Activated CD8-positive, alpha-beta T cell treated with anti-CD3 and anti-CD28 coated beads for 36 hours (primary cell): ENCODE measurements around the gene ANTKMT. TPM values are rescaled to one million over a fixed set of nuclear protein-coding genes. Genes with fewer than 3 reads are reported as not detected.

ENCODE experiments used
- ATAC-seq: fragments of 200-7000 bp; cut with Tn5 transposase; one replicate; pipeline ENCODE4 v1.10.0; 2021; ENCODE audit warnings: mild to moderate bottlenecking, moderate library complexity
- CTCF ChIA-PET: fragments of 350-600 bp; sonication (Branson Sonifier 250); formaldehyde crosslinking; loops from one replicate; lab custom pipeline; 2021; ENCODE audit warnings: antibody characterized with exemption; lab: Charles Lee
- POLR2A ChIA-PET: fragments of 350-600 bp; sonication (Branson Sonifier 250); formaldehyde crosslinking; loops from one replicate; lab custom pipeline; 2021; ENCODE audit warnings: antibody characterized with exemption; lab: Charles Lee
- DNase-seq: peaks from one replicate; pipeline ENCODE4 v3.0.0-alpha.2; 2020
- H3K27ac Mint-ChIP-seq: one replicate; pipeline ENCODE4 v1.8.0; 2021; ENCODE audit warnings: mild to moderate bottlenecking, mixed read lengths
- H3K27me3 Mint-ChIP-seq: one replicate; pipeline ENCODE4 v1.8.0; 2021; ENCODE audit warnings: mixed read lengths
- H3K36me3 Mint-ChIP-seq: one replicate; pipeline ENCODE4 v1.8.0; 2021; ENCODE audit warnings: low read depth, mixed read lengths
- H3K4me1 Mint-ChIP-seq: one replicate; pipeline ENCODE4 v1.8.0; 2021; ENCODE audit warnings: low read depth, mixed read lengths
- H3K4me3 Mint-ChIP-seq: one replicate; pipeline ENCODE4 v1.8.0; 2021; ENCODE audit warnings: mild to moderate bottlenecking, moderate library complexity, mixed read lengths
- H3K9me3 Mint-ChIP-seq: one replicate; pipeline ENCODE4 v1.8.0; 2021; ENCODE audit warnings: mixed read lengths
- CTCF ChIP-seq: fragments of 200-600 bp; IDR thresholded peaks from one replicate; pipeline ENCODE4 v1.8.0; 2022; ENCODE audit warnings: antibody characterized with exemption, mild to moderate bottlenecking
- intact Hi-C: fragments of 100-400 bp; cut with micrococcal nuclease; formaldehyde crosslinking; loops from one replicate; pipeline ENCODE4 v1.10.0; 2022
- total RNA-seq, 2 experiments: library from RNA; stranded (reverse); gene quantifications; one replicate each; pipeline ENCODE4 v1.2.3, GENCODE V29; 2021

Gene ANTKMT
- total RNA-seq, 2 experiments from 2014 or later = 34.3 to 38.4 TPM

DNA sequence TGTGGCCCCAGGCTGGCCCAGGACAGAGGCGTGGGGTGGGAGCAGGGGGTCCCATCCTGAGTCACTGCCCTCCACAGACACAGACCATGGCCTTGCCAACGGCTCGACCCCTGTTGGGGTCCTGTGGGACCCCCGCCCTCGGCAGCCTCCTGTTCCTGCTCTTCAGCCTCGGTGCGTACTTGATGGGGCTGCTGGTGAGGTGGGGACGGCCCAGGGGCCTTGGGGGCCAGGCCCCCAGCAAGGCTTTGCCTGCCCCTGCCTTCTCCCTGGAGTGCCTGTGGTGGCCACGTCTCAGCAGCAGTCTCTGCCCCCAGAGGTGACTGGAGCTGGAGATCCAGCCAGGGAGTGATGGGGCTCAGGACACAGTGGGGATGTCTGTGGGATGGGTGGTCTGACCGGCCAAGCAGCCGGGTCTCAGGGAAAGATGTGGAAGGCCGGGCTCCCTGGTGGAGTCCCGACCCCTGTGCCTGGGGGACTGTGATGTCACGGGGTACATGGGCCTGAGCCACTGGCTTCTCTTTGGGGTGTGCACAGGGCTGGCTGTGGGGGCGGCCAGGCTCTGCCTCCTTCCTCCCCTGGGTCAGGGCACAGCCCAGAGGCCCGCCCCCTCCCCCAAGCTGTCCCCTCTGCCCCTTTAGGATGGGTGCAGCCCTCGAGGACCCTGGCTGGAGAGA is 41.8 kb downstream of the ANTKMT start:
- ChIA-PET CTCF (no interaction called here), POLR2A (no interaction called here)
- no peak for DNase-seq
- Mint-ChIP-seq H3K36me3 (no peaks in the 10 kb centered on the region), H3K9me3 (no peaks in the 10 kb centered on the region), H3K4me3 (no peak overlapping the region), H3K4me1 (no peaks in the 10 kb centered on the region), H3K27me3 (peaks cover 1% of the 10 kb centered on the region), H3K27ac (no peak overlapping the region)
- TF ChIP-seq CTCF = no peak
- intact Hi-C loops = no loop called here
- no peak for ATAC-seq

DNA sequence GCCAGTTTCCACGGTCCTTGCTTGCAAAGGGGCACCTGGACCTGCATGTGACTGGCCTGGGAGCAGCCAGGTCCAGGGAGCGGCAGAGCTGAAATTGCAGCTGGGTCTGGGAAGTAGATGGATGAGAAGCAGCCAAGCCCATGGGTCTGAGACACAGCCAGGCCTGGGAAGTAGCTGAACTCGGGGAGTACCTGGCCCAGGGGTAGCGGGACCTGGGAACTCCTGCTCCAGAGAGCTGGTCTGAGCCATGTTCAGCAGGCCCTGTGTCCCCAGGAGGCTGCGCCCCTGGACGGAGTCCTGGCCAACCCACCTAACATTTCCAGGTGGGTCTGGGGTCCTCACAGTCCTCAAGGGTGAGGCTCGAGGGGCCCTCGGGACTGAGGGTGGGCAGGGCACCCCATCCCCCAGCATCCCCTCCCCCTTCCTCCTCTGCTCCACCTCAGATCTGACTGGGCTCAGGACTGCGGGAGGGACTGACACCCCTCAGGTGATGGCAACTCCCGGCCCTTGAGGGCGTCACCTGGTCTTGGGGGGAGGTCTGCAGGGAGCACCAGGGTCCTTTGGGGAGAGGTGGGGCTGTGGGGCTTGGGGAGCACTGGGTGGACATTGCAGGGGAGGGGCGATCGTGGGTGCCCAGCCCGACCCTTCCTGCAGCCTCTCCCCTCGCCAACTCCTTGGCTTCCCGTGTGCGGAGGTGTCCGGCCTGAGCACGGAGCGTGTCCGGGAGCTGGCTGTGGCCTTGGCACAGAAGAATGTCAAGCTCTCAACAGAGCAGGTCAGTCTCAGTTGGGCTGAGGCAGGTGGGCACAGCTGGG is 42.6 kb downstream of the ANTKMT start:
- intact Hi-C loops = no loop called here
- Mint-ChIP-seq H3K27ac (no peak overlapping the region), H3K4me3 (no peak overlapping the region), H3K4me1 (no peaks in the 10 kb centered on the region), H3K9me3 (no peaks in the 10 kb centered on the region), H3K36me3 (no peaks in the 10 kb centered on the region), H3K27me3 (no peaks in the 10 kb centered on the region)
- POLR2A ChIA-PET = no interaction called here
- DNase-seq (no peak), ATAC-seq (no peak)
- CTCF ChIA-PET = no interaction called here
- no peak for TF ChIP-seq CTCF

- Mint-ChIP-seq H3K36me3 (no peaks in the 10 kb centered on the region), H3K9me3 (no peaks in the 10 kb centered on the region), H3K27me3 (no peaks in the 10 kb centered on the region), H3K4me1 (no peaks in the 10 kb centered on the region), H3K27ac (no peak overlapping the region), H3K4me3 (no peak overlapping the region)
- ATAC-seq (no peak), DNase-seq (no peak)
- ChIA-PET POLR2A (no interaction called here), CTCF (no interaction called here)
- intact Hi-C loops = no loop called here
- TF ChIP-seq CTCF = no peak
Measured at GRCh38 chr16:764184-764750, 43.3 kb downstream of the ANTKMT start.

- Mint-ChIP-seq H3K4me3 (no peak overlapping the region), H3K27ac (no peak overlapping the region), H3K36me3 (no peaks in the 10 kb centered on the region), H3K9me3 (no peaks in the 10 kb centered on the region), H3K4me1 (no peaks in the 10 kb centered on the region), H3K27me3 (no peaks in the 10 kb centered on the region)
- ChIA-PET POLR2A (no interaction called here), CTCF (no interaction called here)
- no peak for ATAC-seq
- TF ChIP-seq CTCF = no peak
- DNase-seq = no peak
- intact Hi-C loops = no loop called here
Measured at GRCh38 chr16:764848-765487, 44.0 kb downstream of the ANTKMT start.
